Ishikawa (cell line): Measurements from ENCODE around the gene FGF2.

Source experiments
- CEBPB ChIP-seq: IDR thresholded peaks from 2 replicates; pipeline ENCODE4 v1.6.1; 2012
- CREB1 ChIP-seq: IDR thresholded peaks from 2 replicates; pipeline ENCODE4 v1.6.1; 2012; ENCODE audit warnings: low read depth
- EGR1 ChIP-seq: IDR thresholded peaks from 2 replicates; pipeline ENCODE4 v1.6.1; 2012
- EP300 ChIP-seq: IDR thresholded peaks from 2 replicates; pipeline ENCODE4 v1.6.1; 2012; ENCODE audit warnings: borderline replicate concordance
- FOXM1 ChIP-seq: IDR thresholded peaks from 2 replicates; pipeline ENCODE4 v1.6.1; 2012; ENCODE audit warnings: low read depth, borderline replicate concordance
- MAX ChIP-seq: IDR thresholded peaks from 2 replicates; pipeline ENCODE4 v1.6.1; 2012
- NFIC ChIP-seq: IDR thresholded peaks from 2 replicates; pipeline ENCODE4 v1.6.1; 2012
- RAD21 ChIP-seq: IDR thresholded peaks from 2 replicates; pipeline ENCODE4 v1.6.1; 2012; ENCODE audit warnings: low read depth
- TAF1 ChIP-seq: IDR thresholded peaks from 2 replicates; pipeline ENCODE4 v1.6.1; 2012; ENCODE audit warnings: low read depth, mild to moderate bottlenecking
- TCF12 ChIP-seq: IDR thresholded peaks from 2 replicates; pipeline ENCODE4 v1.6.1; 2012; ENCODE audit warnings: low read depth
- TEAD4 ChIP-seq: IDR thresholded peaks from 2 replicates; pipeline ENCODE4 v1.6.1; 2012
- USF1 ChIP-seq: IDR thresholded peaks from 2 replicates; pipeline ENCODE4 v1.6.1; 2012
- YY1 ChIP-seq: IDR thresholded peaks from 2 replicates; pipeline ENCODE4 v1.6.1; 2012; ENCODE audit warnings: low read depth
- ZBTB7A ChIP-seq: IDR thresholded peaks from 2 replicates; pipeline ENCODE4 v1.6.1; 2012; ENCODE audit warnings: low read depth
- TF ChIP-seq, protein P1 (sequence below): IDR thresholded peaks from 2 replicates; pipeline ENCODE4 v1.6.1; 2012; ENCODE audit warnings: low read depth, mild to moderate bottlenecking

Gene FGF2

GRCh38 chr4:122819708-122820449, 6.8 kb upstream of the FGF2 start:
- TF ChIP-seq CEBPB (no peak), TAF1 (no peak), YY1 (no peak), TEAD4 (no peak), USF1 (no peak), NFIC (no peak), ZBTB7A (no peak), MAX (no peak), TCF12 (no peak), EP300 (no peak), FOXM1 (no peak), CREB1 (no peak)
- TF ChIP-seq, protein P1, sequence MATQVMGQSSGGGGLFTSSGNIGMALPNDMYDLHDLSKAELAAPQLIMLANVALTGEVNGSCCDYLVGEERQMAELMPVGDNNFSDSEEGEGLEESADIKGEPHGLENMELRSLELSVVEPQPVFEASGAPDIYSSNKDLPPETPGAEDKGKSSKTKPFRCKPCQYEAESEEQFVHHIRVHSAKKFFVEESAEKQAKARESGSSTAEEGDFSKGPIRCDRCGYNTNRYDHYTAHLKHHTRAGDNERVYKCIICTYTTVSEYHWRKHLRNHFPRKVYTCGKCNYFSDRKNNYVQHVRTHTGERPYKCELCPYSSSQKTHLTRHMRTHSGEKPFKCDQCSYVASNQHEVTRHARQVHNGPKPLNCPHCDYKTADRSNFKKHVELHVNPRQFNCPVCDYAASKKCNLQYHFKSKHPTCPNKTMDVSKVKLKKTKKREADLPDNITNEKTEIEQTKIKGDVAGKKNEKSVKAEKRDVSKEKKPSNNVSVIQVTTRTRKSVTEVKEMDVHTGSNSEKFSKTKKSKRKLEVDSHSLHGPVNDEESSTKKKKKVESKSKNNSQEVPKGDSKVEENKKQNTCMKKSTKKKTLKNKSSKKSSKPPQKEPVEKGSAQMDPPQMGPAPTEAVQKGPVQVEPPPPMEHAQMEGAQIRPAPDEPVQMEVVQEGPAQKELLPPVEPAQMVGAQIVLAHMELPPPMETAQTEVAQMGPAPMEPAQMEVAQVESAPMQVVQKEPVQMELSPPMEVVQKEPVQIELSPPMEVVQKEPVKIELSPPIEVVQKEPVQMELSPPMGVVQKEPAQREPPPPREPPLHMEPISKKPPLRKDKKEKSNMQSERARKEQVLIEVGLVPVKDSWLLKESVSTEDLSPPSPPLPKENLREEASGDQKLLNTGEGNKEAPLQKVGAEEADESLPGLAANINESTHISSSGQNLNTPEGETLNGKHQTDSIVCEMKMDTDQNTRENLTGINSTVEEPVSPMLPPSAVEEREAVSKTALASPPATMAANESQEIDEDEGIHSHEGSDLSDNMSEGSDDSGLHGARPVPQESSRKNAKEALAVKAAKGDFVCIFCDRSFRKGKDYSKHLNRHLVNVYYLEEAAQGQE, result no peak

- TF ChIP-seq YY1, result no peak
- no peak for TF ChIP-seq CEBPB
- TF ChIP-seq TCF12, result no peak
- TF ChIP-seq, protein P1, result no peak
- no peak for TF ChIP-seq EGR1
- no peak for TF ChIP-seq TEAD4
- no peak for TF ChIP-seq MAX
- no peak for TF ChIP-seq FOXM1
- no peak for TF ChIP-seq USF1
- TF ChIP-seq EP300, result no peak
- no peak for TF ChIP-seq TAF1
- TF ChIP-seq CREB1, result no peak
- TF ChIP-seq NFIC, result no peak
- no peak for TF ChIP-seq RAD21
- TF ChIP-seq ZBTB7A, result no peak
These were observed 5.5 kb upstream of the FGF2 start for GRCh38 chr4:122821092-122821491.

DNA sequence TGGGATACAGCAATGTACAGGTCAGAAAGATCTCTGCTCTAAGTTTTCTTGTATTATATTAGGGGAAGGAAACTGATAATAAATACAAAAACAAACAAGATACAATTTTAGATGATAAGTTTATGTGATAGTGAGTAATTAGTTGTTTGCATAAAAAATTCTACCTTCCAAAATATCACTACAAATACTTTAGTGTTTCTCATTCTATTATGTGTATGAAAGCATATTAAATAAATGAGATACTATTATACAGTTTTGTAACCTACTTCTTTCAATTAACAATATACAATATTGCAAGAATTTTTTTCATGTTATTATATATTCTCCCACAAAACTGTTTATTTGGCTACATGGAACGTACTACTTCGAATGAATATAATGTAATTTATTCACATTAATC, 4.2 kb upstream of the FGF2 start:
- no peak for TF ChIP-seq EP300
- TF ChIP-seq NFIC, result no peak
- no peak for TF ChIP-seq EGR1
- no peak for TF ChIP-seq CREB1
- no peak for TF ChIP-seq RAD21
- no peak for TF ChIP-seq CEBPB
- TF ChIP-seq ZBTB7A, result no peak
- TF ChIP-seq YY1, result no peak
- no peak for TF ChIP-seq MAX
- TF ChIP-seq FOXM1, result no peak

DNA sequence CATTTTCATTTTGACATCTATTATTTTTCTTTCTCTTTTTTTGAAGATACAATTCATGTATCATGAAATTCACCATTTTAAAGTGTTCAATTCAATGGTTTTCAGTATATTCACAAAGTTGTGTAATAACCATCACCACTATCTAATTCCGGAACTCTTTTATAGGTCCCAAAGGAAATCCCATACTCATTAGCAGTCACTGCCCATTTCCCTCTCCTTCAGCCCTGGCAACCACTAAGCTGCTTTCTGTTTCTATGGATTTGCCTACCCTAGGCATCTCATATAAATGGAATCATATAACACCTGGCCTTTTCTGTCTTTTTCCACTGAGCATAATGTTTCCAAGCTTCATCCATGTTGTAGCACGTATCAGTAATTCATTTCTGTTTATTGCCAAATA, 3.2 kb upstream of the FGF2 start:
- no peak for TF ChIP-seq EP300

- TF ChIP-seq EGR1, result no peak
These were observed 2.0 kb upstream of the FGF2 start for GRCh38 chr4:122824616-122825015.

- TF ChIP-seq RAD21 (no peak), YY1 (no peak), TEAD4 (no peak), MAX (no peak), NFIC (no peak), EP300 (no peak), TCF12 (no peak), CREB1 (no peak), EGR1 (no peak), ZBTB7A (no peak)
These were observed 528 bp upstream of the FGF2 start for GRCh38 chr4:122826079-122826527.
